ENCODE results near the gene AP3S2.

- TF ChIP-seq EP300 (IDR thresholded peaks at IDR 0.05; ENCODE audit: low read depth): no peak
- TF ChIP-seq, protein P1, sequence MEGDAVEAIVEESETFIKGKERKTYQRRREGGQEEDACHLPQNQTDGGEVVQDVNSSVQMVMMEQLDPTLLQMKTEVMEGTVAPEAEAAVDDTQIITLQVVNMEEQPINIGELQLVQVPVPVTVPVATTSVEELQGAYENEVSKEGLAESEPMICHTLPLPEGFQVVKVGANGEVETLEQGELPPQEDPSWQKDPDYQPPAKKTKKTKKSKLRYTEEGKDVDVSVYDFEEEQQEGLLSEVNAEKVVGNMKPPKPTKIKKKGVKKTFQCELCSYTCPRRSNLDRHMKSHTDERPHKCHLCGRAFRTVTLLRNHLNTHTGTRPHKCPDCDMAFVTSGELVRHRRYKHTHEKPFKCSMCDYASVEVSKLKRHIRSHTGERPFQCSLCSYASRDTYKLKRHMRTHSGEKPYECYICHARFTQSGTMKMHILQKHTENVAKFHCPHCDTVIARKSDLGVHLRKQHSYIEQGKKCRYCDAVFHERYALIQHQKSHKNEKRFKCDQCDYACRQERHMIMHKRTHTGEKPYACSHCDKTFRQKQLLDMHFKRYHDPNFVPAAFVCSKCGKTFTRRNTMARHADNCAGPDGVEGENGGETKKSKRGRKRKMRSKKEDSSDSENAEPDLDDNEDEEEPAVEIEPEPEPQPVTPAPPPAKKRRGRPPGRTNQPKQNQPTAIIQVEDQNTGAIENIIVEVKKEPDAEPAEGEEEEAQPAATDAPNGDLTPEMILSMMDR (IDR thresholded peaks at IDR 0.05): no peak
- no peak for TF ChIP-seq POLR2AphosphoS5 (IDR thresholded peaks at IDR 0.05)
Observed at GRCh38 chr15:89787944-89788343, 105.8 kb downstream of the AP3S2 start.

All from transverse colon (tissue), 4 donors.